ENCODE measurements around the gene PAX4.
A peak's percentile ranks its signal among the peaks of the same experiment; 100 is the strongest.

PAX4 gene, protein sequence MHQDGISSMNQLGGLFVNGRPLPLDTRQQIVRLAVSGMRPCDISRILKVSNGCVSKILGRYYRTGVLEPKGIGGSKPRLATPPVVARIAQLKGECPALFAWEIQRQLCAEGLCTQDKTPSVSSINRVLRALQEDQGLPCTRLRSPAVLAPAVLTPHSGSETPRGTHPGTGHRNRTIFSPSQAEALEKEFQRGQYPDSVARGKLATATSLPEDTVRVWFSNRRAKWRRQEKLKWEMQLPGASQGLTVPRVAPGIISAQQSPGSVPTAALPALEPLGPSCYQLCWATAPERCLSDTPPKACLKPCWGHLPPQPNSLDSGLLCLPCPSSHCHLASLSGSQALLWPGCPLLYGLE

DNA sequence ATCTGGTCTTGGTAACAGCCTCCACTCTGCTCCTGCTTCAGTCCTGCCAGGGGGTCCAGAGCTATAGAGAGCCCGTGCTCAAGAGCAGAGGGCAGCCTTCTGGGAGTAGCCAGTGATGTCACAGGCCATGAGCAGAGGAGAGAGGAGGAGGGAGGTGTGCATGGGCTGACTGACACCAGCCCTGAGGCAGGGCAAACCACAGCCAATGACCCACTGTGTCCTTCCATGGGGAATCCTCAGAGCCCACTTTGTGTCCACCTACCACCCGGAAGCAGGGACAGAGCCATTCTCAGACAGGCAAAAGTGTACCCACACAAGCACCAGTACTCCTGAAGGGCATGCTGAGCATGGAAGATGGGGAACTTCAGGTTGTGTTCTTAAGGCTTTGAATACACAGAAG, at the start of gene PAX4:
TSS of gene PAX4 (minus strand) at position 101 of the 400 bp plus-strand sequence. CDS start 2,214 bp downstream, outside the sequence.
- DNase-seq (ENCODE audit: low read depth): no peak

DNA sequence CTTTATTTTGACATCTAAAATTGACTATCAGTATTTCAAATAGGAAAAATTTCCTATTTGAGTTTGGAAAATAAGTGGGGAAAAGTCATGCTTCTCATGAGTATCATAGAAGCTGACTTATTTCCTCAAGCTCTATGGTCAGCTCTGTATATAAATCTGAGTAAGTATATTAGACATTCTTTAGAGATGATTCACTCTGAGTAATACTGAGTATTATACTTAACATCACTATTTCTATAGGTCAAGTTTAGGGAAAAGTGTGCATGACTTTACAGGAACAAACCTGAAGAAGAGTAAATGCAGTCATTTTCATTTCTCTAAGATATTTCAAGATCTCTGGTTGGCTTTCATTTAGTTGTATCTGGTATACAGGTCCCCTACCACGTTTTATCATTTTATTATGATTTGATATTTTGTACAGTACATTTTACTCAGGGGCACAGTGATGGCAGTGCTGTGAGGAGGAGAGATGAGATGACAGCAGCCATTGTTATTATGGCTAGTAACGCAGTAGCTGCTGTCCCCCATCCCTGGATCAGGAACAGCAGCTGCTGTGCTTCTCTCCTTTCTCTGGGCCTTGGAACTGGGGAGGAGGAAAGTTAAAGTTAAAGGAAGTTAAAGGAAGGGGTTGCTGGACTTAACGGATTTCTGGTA, 49.2 kb upstream of the PAX4 start:
- DNase-seq (ENCODE audit: low read depth): no peak

DNA sequence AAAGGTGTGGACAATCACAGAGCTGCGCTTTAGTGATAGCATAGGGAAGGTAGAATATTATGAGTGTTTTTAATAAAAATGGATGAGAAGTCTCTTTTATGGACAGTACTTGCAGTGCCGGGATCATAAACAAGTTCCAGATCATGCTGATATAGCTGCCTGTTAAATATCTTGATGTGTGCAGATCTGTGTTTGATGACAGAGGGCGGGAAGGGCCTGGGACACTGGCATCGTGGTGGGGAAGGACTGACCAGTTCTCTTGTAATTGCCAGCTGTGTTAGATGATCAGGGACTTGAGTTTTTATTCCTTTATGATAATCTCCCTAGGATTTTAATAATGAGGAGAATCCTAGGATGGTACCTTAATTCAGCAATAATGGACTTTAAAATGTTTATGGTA, 48.7 kb upstream of the PAX4 start:
- no peak for DNase-seq (ENCODE audit: low read depth)

DNA sequence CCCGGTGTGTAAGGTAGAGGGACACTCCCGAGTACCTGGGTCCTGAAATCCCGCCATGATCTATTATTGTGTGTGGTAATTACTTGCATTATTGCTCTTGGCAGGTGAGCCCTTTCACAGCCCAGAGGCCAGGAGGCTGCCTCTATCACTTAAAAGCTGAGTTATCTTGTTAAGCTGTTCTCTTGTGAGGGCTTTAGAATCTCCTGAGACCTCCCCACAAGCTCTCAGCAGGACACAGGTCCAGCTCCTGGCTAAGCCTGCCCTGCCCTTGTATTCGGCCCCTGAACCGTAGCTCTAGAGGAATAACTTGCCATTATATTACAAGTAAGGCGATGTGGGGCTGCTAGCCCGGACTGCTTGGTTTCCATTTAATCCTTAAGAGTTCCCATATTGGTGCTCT, 48.0 kb upstream of the PAX4 start:
- no peak for DNase-seq (ENCODE audit: low read depth)

DNA sequence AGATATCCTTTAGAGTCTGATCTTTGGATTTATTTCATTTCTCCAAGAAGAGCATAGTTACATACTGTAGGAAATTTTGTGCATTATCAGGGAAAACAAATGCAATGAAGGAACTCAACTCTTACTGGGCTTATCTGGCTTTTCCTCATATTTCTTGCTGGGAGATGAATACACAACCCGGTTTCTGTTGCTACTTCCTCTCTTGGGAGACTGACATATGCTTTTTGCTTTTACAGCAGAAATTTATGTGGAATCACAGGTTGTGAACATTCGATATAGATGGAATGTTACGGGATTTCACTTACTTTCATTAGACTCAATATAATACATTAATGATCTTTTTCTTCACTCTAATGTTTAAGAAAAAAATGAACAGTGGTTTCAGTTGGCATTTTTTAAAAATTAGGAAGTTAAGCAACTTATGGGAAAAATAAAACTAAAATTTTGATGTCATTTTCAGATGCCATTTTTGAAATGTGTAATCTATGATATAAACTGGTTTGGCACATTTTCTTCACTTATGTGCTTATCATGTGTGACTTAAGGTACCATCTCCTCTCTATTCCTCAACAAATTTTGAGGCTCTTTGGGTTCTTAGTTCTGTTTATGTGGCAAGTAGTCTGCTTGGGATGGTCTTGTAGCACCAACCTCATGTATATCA, 41.2 kb upstream of the PAX4 start:
- DNase-seq (ENCODE audit: low read depth): no peak

DNA sequence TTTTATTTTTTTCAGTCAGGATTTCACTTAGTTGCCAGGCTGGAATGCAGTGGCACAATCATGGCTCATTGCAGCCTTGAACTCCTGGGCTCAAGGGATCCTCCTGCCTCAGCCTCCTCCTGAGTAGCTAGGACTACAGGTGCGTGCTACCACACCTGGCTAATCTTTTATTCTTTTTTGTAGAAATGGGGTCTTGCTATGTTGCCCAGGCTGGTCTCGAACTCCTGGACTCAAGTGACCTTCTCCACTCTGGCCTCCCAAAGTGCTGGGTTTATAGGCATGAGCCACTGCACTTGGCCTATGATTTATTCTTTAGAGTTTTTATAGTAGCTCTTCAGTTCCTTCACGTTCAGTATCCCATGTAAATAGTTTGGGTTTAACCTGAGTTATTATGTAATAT, 39.6 kb upstream of the PAX4 start:
- no peak for DNase-seq (ENCODE audit: low read depth)

DNA sequence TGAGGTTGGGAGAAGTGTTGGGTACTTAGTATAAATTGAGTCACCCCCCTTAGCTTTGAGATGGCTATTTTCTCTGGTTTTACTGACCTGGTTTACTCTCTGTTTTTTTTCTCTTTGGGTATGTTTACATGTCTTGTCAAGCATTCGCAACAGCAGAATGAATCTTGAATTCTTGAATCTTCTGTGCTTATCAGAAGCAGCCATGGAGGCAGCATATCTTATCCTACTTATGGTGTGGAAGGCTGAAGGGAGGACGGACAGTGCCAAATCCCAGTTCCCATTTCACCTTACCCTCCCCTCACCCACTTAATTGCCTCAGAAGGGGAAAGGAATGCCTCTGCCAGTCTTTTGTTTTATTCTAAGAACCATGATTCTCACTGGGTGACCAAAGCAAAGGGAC, 37.8 kb upstream of the PAX4 start:
- no peak for DNase-seq (ENCODE audit: low read depth)

DNA sequence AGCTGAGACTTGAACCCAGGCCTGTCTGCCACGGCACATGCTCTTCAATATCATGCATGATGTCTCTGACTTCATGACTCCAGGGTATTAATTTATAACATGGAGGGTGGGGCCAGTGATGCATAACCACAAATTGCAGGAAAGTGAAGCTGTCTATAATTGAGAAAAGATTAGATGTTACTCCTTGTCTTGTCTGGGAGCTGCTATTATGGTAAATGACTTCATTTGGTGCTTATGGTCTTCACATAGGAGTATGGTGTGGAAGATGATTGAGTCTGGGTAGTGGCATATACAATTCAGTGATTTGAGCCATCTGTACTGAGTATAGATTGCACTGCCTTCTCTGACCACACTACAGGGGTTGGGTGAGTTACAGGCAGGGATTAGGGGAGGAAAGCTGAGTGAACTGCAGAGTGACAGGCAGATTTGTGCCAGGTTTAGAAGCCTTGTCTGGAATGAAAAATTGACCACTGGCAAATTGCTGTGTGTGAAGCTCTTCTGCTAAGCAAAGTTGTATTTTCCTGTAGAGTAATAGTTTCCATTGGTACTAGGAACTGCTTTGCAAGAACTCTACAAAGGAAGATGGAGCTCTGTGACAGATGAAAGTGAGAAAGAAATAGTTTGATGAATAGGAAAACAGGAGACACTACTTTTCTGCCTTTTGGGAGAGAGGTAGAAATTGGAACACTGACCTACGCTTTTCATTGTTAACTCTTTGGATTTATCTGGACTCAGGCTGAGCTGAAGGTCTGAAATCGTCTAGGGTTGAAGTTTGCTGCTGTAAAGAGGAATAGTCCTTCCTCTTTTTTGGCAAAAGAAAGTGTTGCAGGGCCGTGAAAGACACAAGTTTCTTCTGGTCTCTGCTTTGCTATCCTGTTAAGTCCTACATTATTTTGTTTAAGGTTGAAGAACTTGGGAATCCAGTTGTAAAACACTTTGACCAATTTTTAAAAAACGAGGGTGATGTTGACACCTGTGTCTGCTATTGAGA, 36.8 kb upstream of the PAX4 start:
- DNase-seq (ENCODE audit: low read depth): no peak

DNA sequence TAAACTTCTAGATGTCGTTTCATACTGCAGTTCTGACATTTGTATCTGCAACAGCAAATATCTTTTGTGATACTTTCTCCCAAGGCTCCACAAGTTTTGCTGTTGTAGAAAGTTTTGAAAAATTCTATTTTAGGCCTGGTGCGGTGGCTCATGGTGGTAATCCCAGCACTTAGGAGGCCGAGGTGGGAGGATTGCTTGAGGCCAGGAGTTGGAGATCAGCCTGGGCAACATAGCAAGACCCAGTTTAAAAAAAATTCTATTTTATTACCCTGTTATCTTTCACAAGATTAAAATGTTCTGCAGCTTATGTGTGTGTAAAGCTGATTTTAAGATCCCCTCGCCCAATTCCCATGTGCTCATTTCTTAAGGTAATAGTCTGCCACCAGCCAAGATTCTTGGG, 35.5 kb upstream of the PAX4 start:
- DNase-seq (ENCODE audit: low read depth): no peak

DNA sequence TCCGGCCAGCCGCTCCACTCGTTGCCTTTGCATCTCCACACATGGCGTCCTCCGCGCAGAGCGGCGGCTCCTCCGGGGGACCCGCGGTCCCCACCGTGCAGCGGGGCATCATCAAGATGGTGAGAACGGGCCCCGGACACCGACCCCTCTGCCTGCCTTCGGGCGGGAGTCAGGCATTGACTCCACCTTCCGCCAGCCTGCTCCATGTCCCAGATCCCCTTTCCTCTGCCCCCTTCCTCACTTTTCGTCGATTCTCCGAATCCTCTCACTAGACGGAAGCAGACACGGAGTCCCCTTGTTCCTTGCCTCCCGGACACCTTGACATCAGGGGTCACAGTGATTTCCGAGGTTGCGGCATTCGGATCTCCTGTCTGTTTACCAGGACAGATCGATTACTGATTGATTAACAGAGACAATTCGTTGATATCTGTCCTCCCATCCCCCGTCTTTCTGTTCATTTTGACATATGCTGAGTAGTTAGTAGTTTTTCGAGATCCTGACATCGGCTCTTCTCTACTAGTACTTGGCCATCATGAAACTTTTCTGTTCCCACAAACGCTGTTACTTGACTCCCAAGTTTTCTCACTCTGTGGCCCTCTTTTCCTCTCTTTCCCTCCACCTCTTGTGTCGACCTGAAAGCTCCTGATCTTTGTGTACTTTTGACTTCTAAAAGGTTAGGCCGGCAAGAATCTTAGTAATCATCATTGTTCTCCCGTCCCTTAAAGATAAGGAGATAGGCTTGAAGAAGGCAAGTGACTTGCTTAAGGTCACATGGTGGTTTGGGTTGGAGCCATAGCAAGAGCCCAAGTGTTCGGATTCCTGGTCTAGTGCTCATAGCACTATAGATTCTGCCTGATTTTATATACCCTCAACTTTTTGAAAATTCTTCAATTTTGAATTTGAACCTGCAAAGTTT, 34.6 kb upstream of the PAX4 start:
- no peak for DNase-seq (ENCODE audit: low read depth)

DNA sequence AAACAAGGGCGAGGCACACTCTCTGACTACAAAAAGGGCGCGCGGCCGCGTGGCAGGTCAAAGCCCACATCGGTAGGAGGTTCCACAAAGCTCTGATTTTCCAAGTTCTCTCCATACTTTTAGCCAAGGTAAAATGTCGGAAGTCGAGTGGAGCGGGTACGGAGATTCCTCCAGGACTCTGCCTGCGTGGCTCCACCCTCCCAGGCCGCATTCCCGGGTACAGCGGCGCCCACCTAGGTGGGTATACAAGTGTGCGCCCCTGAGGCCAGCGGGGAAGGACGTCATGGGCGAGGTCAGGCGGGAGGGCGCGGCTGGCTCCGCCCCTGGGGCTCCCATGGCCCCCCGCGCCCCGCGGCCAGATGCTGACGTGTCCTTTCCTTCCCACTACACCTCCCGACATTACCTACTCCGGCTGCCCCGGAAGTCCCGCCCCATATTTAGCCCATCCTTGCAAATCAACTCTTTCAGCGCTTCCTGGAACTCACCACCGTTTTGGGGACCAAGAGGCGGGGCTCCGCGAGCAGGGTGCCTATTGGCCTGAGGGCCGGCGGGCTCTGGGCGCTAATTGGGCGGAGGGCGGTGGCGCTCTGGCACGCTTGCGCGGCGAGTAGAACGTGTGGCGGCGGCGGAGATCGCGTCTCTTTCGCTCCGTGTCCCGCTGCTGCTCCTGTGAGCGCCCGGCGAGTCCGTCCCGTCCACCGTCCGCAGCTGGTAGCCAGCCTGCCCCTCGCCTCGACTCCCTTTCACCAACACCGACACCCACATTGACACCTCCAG, 33.8 kb upstream of the PAX4 start, which contains the start of gene SND1:
TSS of gene SND1 (plus strand) at position 639 of the 777 bp plus-strand sequence. CDS start 180 bp downstream, outside the sequence.
- DNase-seq (ENCODE audit: low read depth): peak; percentile 97

DNA sequence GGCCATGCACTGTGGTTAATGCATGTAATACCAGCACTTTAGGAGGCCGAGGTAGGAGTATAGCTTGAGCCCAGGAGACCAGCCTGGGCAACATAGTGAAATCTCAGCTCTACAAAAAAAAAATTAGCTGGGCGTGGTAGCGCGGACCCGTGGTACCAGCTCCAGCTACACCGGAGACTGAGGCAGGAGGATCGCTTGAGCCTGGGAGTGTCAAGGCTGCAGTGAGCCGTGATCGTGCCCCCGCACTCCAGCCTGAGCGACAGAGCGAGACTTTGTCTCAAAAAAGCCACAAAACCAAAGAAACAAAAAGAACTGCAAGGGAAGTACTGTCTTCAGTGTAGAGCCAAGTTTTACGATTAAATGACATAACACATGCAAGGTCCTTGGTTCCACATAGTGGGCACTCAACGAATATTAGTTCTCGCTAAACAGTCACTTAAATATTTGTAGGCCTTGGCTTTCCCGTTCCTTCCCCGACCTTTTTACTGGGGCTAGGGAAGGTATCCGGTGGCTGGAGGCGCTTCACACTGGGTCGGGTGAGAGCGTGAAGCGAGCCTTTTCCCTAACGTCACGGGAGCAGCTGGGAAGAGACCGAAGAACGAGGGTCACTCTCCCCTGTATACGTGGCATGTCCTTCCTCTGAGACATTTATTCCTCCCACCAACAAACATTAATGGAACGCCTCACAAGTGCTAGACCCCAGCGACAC, 33.1 kb upstream of the PAX4 start:
- no peak for DNase-seq (ENCODE audit: low read depth)

DNA sequence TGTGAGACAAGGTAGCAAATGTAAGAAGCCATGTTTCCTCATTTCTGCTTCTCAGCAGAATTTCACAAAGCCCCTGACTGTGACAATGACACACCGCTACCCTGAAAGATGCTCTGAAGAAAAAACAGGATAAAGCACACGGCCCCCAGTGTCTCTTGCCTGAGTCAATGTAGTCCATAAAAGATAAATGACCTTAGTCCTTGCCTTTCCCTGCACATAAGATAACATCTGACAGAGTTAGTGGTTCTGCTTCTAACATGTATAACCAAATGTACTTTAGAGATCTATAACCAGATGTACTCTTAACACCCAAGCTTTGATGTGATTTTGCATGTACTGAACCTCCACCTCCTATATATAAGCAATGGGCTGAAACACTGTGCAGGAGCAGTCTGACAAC, 31.0 kb upstream of the PAX4 start:
- no peak for DNase-seq (ENCODE audit: low read depth)

DNA sequence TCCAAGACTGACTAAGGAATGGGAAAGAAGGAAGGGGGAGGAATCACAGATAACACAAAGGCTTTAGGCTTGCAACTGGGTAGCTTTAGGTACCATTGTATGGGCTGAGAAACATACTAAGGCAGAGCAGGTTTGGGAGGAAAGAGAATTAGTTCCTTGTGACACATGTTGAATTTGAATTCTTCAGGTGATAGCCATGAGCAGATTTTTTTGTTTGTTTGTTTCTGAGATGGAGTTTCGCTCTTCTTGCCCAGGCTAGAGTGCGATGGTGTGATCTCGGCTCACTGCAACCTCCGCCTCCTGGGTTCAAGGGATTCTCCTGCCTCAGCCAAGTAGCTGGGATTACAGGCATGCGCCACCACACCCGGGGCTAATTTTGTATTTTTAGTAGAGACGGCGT, 29.7 kb upstream of the PAX4 start:
- no peak for DNase-seq (ENCODE audit: low read depth)

DNA sequence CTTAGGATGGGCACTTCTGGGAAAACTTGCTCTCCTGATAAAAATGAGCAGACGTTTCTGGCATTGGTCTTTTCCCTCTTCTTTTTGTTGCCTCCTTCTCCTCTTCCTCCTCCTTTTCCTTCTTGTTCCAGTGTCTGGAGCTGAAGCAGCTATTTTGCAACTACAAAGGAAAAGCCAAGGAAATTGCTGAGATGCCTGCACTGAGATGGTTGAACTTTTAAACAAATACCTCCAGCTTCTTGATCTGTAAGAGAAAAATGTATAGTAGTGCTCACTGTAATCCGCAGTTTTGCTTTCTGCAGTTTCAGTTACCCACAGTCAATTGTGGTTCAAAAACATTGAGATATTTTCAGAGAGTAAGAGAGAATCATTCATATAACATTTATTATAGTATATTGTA, 26.5 kb upstream of the PAX4 start:
- DNase-seq (ENCODE audit: low read depth): no peak

DNA sequence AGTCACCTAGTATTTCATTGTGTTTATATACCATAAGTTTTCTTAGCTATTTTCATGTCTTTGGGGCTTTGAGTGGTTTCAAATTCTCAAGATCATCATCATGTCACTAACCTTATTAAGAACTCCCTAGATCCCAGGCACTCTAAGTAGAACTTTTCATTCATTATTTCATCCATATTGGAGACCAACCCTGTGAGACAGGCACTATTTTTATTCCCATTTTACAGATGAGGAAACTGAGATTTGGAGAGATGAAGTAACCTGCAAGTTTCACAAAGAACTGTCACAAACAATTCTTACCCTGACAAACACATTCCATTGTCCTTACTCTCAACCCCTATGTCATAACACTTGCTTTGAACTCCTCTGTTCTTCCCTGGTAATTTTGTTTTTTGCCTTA, 20.3 kb upstream of the PAX4 start:
- no peak for DNase-seq (ENCODE audit: low read depth)

DNA sequence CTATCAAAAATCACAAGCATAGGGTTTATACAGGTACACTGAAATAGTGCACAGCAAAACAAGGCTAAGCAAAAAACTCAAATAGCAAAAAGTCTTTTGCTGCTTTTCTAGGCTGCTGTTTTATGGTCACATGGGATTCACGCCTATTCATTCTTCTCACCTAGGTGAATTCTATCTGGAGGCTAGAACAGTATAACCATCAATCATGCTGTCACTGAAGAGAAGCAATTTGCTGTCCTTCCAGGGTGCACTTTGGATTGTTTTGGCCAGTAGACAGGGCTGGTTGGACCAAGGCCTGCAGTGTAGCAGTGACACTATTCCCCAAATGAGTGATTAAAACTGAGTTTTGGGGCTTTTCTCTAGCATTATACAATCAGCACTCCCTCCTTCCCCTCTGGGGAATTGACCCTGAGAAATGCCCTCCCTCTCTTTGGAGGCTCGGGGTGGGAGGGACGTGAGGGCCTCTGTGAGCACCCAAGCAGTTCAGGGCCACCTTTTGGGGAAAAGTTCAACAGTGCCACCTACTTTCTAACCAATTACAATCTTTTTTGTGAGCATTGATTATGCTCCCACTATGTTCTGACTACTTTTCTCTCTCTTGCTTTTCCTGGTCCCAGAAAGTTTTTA, 17.8 kb upstream of the PAX4 start:
- no peak for DNase-seq (ENCODE audit: low read depth)

DNA sequence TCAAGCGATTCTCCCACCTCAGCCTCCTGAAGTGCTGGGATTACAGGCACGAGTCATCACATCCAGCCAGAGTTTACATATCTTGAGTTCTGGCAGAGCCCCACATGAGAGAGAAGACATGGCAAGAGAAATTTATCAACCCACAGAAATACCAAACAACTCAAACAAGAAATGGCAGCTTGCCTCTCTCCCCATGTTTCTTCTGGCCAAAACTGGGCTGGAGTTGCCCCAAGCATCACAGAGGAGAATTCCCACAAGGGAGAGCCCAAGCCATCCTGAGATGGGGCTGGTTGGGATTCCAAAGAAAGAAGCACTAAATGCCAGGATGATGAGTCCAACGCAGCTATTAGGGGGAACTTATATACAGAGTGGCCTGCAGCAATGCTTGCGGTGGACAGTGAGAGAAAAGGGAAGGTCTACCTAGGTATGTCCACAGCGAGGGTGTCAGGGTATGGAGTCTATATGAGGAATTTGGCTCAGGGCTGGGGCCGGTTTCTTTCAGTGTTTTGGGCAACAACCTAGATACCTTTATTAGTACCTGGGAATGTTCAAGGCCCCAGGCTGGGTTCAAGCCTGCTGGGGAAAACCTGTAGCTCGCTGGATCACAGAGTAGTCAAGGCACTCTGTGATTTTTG, 14.5 kb upstream of the PAX4 start:
- no peak for DNase-seq (ENCODE audit: low read depth)
